ENCODE results near the gene MYBPH. TPM values are rescaled to one million over a fixed set of nuclear protein-coding genes. Genes with fewer than 3 reads are reported as not detected.

The MYBPH gene
- total and polyA plus RNA-seq, 5 experiments from 2014 or later: not detected

DNA sequence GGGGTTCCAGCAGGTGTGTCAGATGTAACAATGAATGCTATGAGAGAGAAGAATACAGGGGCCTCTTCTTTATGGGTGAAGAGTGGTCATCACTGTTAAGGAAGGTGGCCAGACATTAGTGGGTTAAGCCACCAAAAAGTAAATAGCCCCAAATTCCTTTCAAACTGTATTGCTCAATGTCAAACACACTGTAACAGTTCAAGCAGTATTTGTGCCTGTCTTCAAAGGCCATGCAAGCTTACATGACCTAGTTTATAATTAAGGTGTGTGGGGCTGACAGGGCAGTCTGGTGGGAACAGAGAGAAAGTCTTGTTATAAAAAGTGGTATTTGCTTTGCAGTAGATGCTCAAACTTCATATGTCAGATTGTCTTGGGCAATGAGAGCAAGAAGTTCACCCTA, 35.4 kb upstream of the MYBPH start:
- no peak overlapping the region for H3K27ac Mint-ChIP-seq
- ATAC-seq (no peak), DNase-seq (no peak)
- H3K36me3 Mint-ChIP-seq: no peaks in the 10 kb centered on the region
- peaks cover 0 to 5% (median 3%) of the 10 kb centered on the region in 4 donors for H3K4me1 Mint-ChIP-seq
- H3K4me3 Mint-ChIP-seq: no peak overlapping the region
- no peaks in the 10 kb centered on the region for H3K9me3 Mint-ChIP-seq
- H3K27me3 Mint-ChIP-seq: peaks cover 0 to 5% (median 0%) of the 10 kb centered on the region in 5 donors
- POLR2A ChIA-PET: no interaction called here

DNA sequence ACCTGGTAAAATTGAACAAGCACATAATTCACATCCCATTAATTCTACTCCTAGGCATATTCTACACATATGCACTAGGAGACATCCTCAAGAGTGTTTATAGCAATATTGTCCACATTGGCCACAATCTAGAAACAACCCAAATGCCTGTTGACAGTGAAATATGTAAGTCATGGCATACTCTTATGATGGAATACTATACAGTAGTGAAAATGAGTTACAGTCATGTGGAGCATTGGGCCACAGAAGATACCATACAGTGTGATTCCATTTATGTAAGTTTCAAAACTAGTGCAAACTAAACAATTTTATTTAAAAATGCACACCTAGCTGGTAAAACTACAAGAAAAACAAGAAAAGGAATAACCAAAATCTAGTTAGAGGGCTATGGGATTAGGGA, 34.7 kb upstream of the MYBPH start:
- DNase-seq (no peak), ATAC-seq (no peak)
- no peaks in the 10 kb centered on the region for H3K9me3 Mint-ChIP-seq
- peaks cover 0 to 5% (median 0%) of the 10 kb centered on the region in 5 donors for H3K27me3 Mint-ChIP-seq
- no peak overlapping the region for H3K4me3 Mint-ChIP-seq
- POLR2A ChIA-PET: no interaction called here
- no peaks in the 10 kb centered on the region for H3K36me3 Mint-ChIP-seq
- no peak overlapping the region for H3K27ac Mint-ChIP-seq
- H3K4me1 Mint-ChIP-seq: peaks cover 0 to 4% (median 2%) of the 10 kb centered on the region in 4 donors

DNA sequence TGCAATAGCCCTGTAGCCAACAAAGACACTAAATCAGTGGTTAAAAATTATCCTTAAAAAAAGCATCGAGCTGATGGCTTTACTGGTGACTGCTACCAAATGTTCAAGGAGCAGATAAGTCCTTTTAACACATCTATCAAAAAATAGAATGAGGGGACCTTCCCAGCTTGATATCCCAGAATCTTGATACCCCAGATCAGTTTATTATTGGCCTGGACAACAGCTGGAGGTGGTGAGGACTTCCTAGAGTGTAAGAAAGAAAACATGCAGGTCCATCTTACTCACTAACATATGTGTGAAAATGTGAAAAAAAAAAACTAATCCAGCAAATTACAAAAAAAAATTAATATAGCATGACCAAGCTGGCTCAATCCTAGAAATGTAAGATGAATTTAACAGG, 32.6 kb upstream of the MYBPH start:
- no peaks in the 10 kb centered on the region for H3K36me3 Mint-ChIP-seq
- DNase-seq: no peak
- POLR2A ChIA-PET: interaction anchor here (0.9 kb wide), 1 partner anchor 8 kb away, joined by 3 read pairs; no protein-coding TSS in a partner anchor
- H3K27ac Mint-ChIP-seq: no peak overlapping the region
- no peak overlapping the region for H3K4me3 Mint-ChIP-seq
- peaks cover 0 to 1% (median 0%) of the 10 kb centered on the region in 4 donors for H3K4me1 Mint-ChIP-seq
- peaks cover 0 to 5% (median 0%) of the 10 kb centered on the region in 5 donors for H3K27me3 Mint-ChIP-seq
- ATAC-seq: no peak
- no peaks in the 10 kb centered on the region for H3K9me3 Mint-ChIP-seq

GRCh38 chr1:203207751-203208150, 32.1 kb upstream of the MYBPH start:
- peaks cover 0 to 2% (median under 1%) of the 10 kb centered on the region in 5 donors for H3K27me3 Mint-ChIP-seq
- no peak for DNase-seq
- H3K36me3 Mint-ChIP-seq: no peaks in the 10 kb centered on the region
- no peak overlapping the region for H3K4me3 Mint-ChIP-seq
- ATAC-seq: no peak
- H3K27ac Mint-ChIP-seq: no peak overlapping the region
- H3K4me1 Mint-ChIP-seq: peaks cover 0 to 1% (median 0%) of the 10 kb centered on the region in 4 donors
- POLR2A ChIA-PET: interaction anchor here (0.9 kb wide), 1 partner anchor 8 kb away, joined by 3 read pairs; no protein-coding TSS in a partner anchor
- H3K9me3 Mint-ChIP-seq: no peaks in the 10 kb centered on the region

DNA sequence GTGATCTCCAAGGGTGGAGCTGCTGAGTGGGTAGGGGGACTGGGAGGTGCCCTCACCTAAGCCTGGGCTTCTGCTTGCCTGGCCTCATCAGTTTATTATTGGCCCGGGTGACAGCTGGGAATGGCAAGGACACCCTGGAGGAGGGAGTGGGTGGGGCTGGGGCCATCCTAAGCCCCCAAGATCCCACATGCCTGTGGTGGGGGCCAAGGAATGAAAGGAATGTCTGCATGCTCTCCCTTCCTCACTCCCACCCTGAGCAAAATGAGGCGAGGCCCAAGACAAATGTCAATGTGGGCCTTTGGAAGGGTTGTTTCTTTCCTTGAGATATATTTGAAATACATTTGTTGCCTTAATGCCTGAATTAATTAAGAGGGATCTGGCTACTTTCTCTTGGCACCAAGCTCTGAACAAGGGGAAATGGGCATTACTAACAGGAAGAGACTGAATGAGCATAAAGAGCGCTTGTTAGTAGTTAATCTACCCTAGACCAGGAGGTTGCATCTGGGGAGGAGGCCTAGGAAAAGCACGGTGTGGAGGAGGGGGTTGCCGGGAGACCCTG, 30.6 kb upstream of the MYBPH start:
- DNase-seq (no peak), ATAC-seq (no peak)
- POLR2A ChIA-PET: no interaction called here
- no peaks in the 10 kb centered on the region for H3K36me3 Mint-ChIP-seq
- H3K27ac Mint-ChIP-seq: no peak overlapping the region
- peaks cover 2 to 8% (median 7%) of the 10 kb centered on the region in 5 donors for H3K27me3 Mint-ChIP-seq
- no peak overlapping the region for H3K4me3 Mint-ChIP-seq
- H3K4me1 Mint-ChIP-seq: peaks cover 0 to 3% (median under 1%) of the 10 kb centered on the region in 4 donors
- H3K9me3 Mint-ChIP-seq: no peaks in the 10 kb centered on the region

DNA sequence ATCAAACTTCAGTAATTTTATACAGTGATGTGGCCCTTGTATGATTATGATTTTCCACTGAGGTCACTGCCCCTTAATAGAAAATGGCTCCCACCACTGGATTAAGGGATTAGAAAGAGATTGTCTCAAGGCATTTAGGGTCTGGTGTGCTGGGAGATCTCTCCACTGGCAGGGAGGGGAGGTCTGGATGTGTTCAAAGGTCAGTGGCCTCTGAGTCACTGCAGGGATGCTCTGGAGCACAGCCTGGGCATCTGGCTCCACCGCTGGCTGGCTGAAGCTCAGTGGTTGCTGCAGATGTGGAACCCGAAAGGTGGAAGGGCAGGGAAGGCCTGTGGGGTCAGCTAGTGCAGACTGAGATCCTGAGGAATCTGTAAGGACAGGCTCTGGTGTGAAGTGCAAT, 29.1 kb upstream of the MYBPH start:
- POLR2A ChIA-PET: no interaction called here
- H3K36me3 Mint-ChIP-seq: no peaks in the 10 kb centered on the region
- H3K4me3 Mint-ChIP-seq: no peak overlapping the region
- no peak for DNase-seq
- no peaks in the 10 kb centered on the region for H3K9me3 Mint-ChIP-seq
- H3K27me3 Mint-ChIP-seq: peaks cover 4 to 21% (median 12%) of the 10 kb centered on the region in 5 donors
- no peak overlapping the region for H3K27ac Mint-ChIP-seq
- no peak for ATAC-seq
- H3K4me1 Mint-ChIP-seq: peaks cover 0 to 3% (median 1%) of the 10 kb centered on the region in 4 donors

- Mint-ChIP-seq H3K27ac (peak overlapping the region in 1 of 10 donors; percentile 65), H3K4me1 (peaks cover 0 to 3% (median 1%) of the 10 kb centered on the region in 4 donors), H3K36me3 (no peaks in the 10 kb centered on the region), H3K27me3 (peaks cover 4 to 23% (median 12%) of the 10 kb centered on the region in 5 donors), H3K9me3 (no peaks in the 10 kb centered on the region), H3K4me3 (no peak overlapping the region)
- POLR2A ChIA-PET: no interaction called here
- no peak for ATAC-seq
- no peak for DNase-seq
Observed at GRCh38 chr1:203202431-203203245, 27.0 kb upstream of the MYBPH start.

- Mint-ChIP-seq H3K4me3 (no peak overlapping the region), H3K27ac (no peak overlapping the region), H3K4me1 (peaks cover 0 to 3% (median under 1%) of the 10 kb centered on the region in 4 donors), H3K27me3 (peaks cover 4 to 29% (median 12%) of the 10 kb centered on the region in 5 donors), H3K9me3 (no peaks in the 10 kb centered on the region), H3K36me3 (no peaks in the 10 kb centered on the region)
- ATAC-seq: no peak
- no peak for DNase-seq
- POLR2A ChIA-PET: no interaction called here
Observed at GRCh38 chr1:203201516-203202205, 26.0 kb upstream of the MYBPH start.

- POLR2A ChIA-PET: no interaction called here
- no peak overlapping the region for H3K4me3 Mint-ChIP-seq
- no peaks in the 10 kb centered on the region for H3K9me3 Mint-ChIP-seq
- peaks cover 0 to 3% (median under 1%) of the 10 kb centered on the region in 4 donors for H3K4me1 Mint-ChIP-seq
- peaks cover 4 to 29% (median 12%) of the 10 kb centered on the region in 5 donors for H3K27me3 Mint-ChIP-seq
- H3K36me3 Mint-ChIP-seq: no peaks in the 10 kb centered on the region
- no peak overlapping the region for H3K27ac Mint-ChIP-seq
- DNase-seq: no peak
- no peak for ATAC-seq
Observed at GRCh38 chr1:203200916-203201315, 25.3 kb upstream of the MYBPH start.

DNA sequence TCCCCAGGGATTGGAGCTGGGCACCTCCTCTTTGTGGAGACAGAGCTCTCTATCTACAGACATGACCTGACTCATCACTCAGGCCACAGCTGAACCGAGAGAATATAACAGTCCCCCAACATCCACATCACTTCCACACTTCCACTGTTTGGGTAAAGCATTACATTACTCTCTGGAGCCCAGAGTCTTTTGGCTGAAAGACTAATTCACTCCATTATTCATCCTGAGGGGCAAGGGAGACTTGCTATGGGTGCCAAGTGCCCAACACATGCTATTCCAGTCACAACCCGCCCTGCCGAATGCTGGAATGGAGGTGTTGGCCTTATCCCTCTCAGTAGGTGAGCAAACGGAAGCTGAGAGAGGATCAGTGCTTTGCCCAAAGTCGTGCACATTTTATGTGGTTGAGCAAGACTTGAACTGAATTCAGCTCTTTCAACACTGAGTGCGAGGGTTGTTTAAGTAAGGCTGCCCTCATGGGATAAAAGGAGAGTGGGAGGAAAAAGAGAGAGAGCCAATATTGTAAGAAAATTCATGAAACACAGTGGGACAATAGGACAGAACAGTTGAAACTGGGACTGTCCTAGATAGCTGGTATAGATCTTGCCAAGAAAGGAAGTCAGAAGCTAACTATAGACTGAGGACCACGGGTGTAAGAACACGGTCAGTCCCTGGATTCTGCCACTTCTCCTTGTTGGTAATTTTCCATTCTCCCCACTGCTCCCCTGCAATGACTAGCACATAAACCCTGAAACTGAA, 24.4 kb upstream of the MYBPH start:
- Mint-ChIP-seq H3K36me3 (no peaks in the 10 kb centered on the region), H3K27me3 (peaks cover 4 to 29% (median 12%) of the 10 kb centered on the region in 5 donors), H3K27ac (no peak overlapping the region), H3K4me3 (no peak overlapping the region), H3K4me1 (peaks cover 0 to 3% (median under 1%) of the 10 kb centered on the region in 4 donors), H3K9me3 (no peaks in the 10 kb centered on the region)
- POLR2A ChIA-PET: no interaction called here
- ATAC-seq: no peak
- no peak for DNase-seq

DNA sequence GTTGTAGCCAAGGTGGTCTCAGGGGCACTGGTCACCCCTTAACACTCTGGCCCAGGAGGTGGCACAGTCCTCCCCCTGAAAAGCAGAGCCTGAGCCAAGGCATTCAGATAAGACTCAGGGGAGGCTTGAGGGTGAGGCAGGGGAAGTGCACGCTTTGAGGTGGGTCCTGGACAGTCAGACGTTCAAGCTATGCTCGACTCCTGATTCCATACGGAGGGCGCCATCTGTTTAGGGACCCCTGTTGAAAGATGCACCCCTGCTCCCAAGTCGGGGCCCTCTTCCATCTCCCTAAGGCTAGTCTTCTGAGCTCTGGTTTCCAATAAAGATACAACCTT, 23.8 kb upstream of the MYBPH start:
- no peak overlapping the region for H3K27ac Mint-ChIP-seq
- H3K27me3 Mint-ChIP-seq: peaks cover 4 to 29% (median 12%) of the 10 kb centered on the region in 5 donors
- no peak overlapping the region for H3K4me3 Mint-ChIP-seq
- DNase-seq: no peak
- no peaks in the 10 kb centered on the region for H3K9me3 Mint-ChIP-seq
- ATAC-seq: no peak
- POLR2A ChIA-PET: no interaction called here
- H3K4me1 Mint-ChIP-seq: peaks cover 0 to 3% (median under 1%) of the 10 kb centered on the region in 4 donors
- H3K36me3 Mint-ChIP-seq: no peaks in the 10 kb centered on the region

DNA sequence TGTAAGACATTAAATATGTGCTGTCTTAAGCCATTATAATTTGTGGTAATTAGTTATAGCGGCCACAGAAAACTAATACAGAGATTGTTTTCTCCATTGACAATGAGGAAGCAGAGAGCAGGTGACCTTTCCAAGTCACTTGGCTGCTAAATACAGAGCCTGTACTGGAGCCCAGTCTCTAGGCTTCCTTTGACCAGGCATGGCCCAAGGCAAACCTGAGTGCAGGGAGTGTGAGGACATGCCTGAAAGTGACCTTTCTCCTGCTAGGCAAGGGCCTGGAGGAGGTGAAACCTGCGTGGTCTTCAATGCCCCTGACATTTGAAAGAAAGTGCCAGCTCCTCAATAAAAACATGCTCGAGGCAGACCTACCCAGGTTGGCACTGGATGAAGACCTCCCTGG, 23.4 kb upstream of the MYBPH start:
- H3K9me3 Mint-ChIP-seq: no peaks in the 10 kb centered on the region
- POLR2A ChIA-PET: no interaction called here
- peaks cover 4 to 29% (median 12%) of the 10 kb centered on the region in 5 donors for H3K27me3 Mint-ChIP-seq
- DNase-seq: no peak
- ATAC-seq: no peak
- H3K4me3 Mint-ChIP-seq: no peak overlapping the region
- H3K4me1 Mint-ChIP-seq: peaks cover 0 to 3% (median under 1%) of the 10 kb centered on the region in 4 donors
- H3K27ac Mint-ChIP-seq: no peak overlapping the region
- no peaks in the 10 kb centered on the region for H3K36me3 Mint-ChIP-seq

Measured in naive thymus-derived CD8-positive, alpha-beta T cell (primary cell).